Upper lobe of right lung (tissue), 1 donor: ENCODE data around the gene TAAR1. TPM values are rescaled to one million over a fixed set of nuclear protein-coding genes. Genes with fewer than 3 reads are reported as not detected.
"Not testable (repeated sequence)": the region's sequence is repeated elsewhere in the genome, so short reads cannot be mapped to it uniquely, and the experiment has no call there.

Experiments
- ATAC-seq: fragments of 200-7000 bp; cut with Tn5 transposase; one replicate; pipeline ENCODE4 v1.9.1; 2020; ENCODE audit warnings: mild to moderate bottlenecking, moderate library complexity
- DNase-seq: peaks from one replicate; pipeline ENCODE4 v3.0.0-alpha.2; 2020
- H3K27ac ChIP-seq: fragments of 200-600 bp; one replicate; pipeline ENCODE4 v1.8.0; 2022
- H3K27me3 ChIP-seq: fragments of 200-600 bp; one replicate; pipeline ENCODE4 v1.8.0; 2022; ENCODE audit warnings: mild to moderate bottlenecking
- H3K36me3 ChIP-seq: fragments of 200-600 bp; one replicate; pipeline ENCODE4 v1.8.0; 2022
- H3K4me1 ChIP-seq: fragments of 200-600 bp; one replicate; pipeline ENCODE4 v1.8.0; 2022
- H3K4me3 ChIP-seq: fragments of 200-600 bp; one replicate; pipeline ENCODE4 v1.8.0; 2022; ENCODE audit warnings: mild to moderate bottlenecking
- H3K9me3 ChIP-seq: fragments of 200-600 bp; one replicate; pipeline ENCODE4 v1.8.0; 2022
- CTCF ChIP-seq: fragments of 200-600 bp; IDR thresholded peaks from one replicate; pipeline ENCODE4 v1.8.0; 2022; ENCODE audit warnings: antibody characterized with exemption
- intact Hi-C: fragments of 100-400 bp; cut with DNase I; formaldehyde crosslinking; loops from one replicate; pipeline ENCODE4 v1.11.0; 2022
- long read RNA-seq: library from polyadenylated mRNA; unstranded; transcript quantifications from one replicate; pipeline ENCODE4 v2.0.0, GENCODE V29; 2021
- total RNA-seq: library from RNA; stranded (reverse); fragmentation: NEBNext Ultra II Directional; extraction: Animal tissue kit (Norgen Biotek cat#: 25700); gene quantifications from one replicate; pipeline ENCODE4 v1.2.1, GENCODE V29; 2021
- donor health status: DM: no; HTN: yes; CAD: no; lungs with severe emphysema.

TAAR1 gene
- total RNA-seq: not detected
- long read RNA-seq: 0 reads

- intact Hi-C loops: no loop called here
- ATAC-seq (no peak), DNase-seq (no peak)
- Histone ChIP-seq H3K36me3 (no peaks in the 10 kb centered on the region), H3K4me3 (no peak within 1 kb of the TSS), H3K4me1 (no peaks in the 10 kb centered on the region), H3K27me3 (no peaks in the 10 kb centered on the region), H3K9me3 (no peaks in the 10 kb centered on the region), H3K27ac (no peak within 1 kb of the TSS)
- no peak for TF ChIP-seq CTCF
Measured at GRCh38 chr6:132659082-132659481, at the start of gene TAAR1. TAAR1 (minus strand) TSS chr6:132659182; CDS start chr6:132646003, 13,179 bp downstream.

GRCh38 chr6:132708771-132709170 lies 49.8 kb upstream of the TAAR1 start:
- H3K4me3 ChIP-seq: no peak overlapping the region
- TF ChIP-seq CTCF: no peak
- H3K27ac ChIP-seq: no peak overlapping the region
- no peak for ATAC-seq
- DNase-seq: no peak
- H3K4me1 ChIP-seq: no peaks in the 10 kb centered on the region
- no peaks in the 10 kb centered on the region for H3K9me3 ChIP-seq
- no peaks in the 10 kb centered on the region for H3K36me3 ChIP-seq
- H3K27me3 ChIP-seq: no peaks in the 10 kb centered on the region
- intact Hi-C loops: no loop called here

- Histone ChIP-seq H3K36me3 (no peaks in the 10 kb centered on the region), H3K27ac (no peak overlapping the region), H3K4me3 (no peak overlapping the region), H3K4me1 (no peaks in the 10 kb centered on the region), H3K9me3 (no peaks in the 10 kb centered on the region), H3K27me3 (no peaks in the 10 kb centered on the region)
- TF ChIP-seq CTCF: no peak
- ATAC-seq (no peak), DNase-seq (no peak)
- intact Hi-C loops: no loop called here
Measured at GRCh38 chr6:132708002-132708401, 49.0 kb upstream of the TAAR1 start.

GRCh38 chr6:132706756-132707155 lies 47.8 kb upstream of the TAAR1 start:
- H3K36me3 ChIP-seq, DNase-seq, ATAC-seq, H3K4me1 ChIP-seq, H3K9me3 ChIP-seq, intact Hi-C loops, H3K27ac ChIP-seq, H3K4me3 ChIP-seq, H3K27me3 ChIP-seq: not testable (repeated sequence)

- TF ChIP-seq CTCF: no peak
- Histone ChIP-seq H3K27me3 (no peaks in the 10 kb centered on the region), H3K4me3 (no peak overlapping the region), H3K4me1 (no peaks in the 10 kb centered on the region), H3K9me3 (no peaks in the 10 kb centered on the region), H3K27ac (no peak overlapping the region), H3K36me3 (no peaks in the 10 kb centered on the region)
- no peak for DNase-seq
- ATAC-seq: no peak
- intact Hi-C loops: no loop called here
Measured at GRCh38 chr6:132703936-132704335, 45.0 kb upstream of the TAAR1 start.

GRCh38 chr6:132698608-132699007 lies 39.6 kb upstream of the TAAR1 start:
- Histone ChIP-seq H3K36me3 (no peaks in the 10 kb centered on the region), H3K9me3 (no peaks in the 10 kb centered on the region), H3K27ac (no peak overlapping the region), H3K4me3 (no peak overlapping the region), H3K27me3 (no peaks in the 10 kb centered on the region), H3K4me1 (no peaks in the 10 kb centered on the region)
- intact Hi-C loops: no loop called here
- DNase-seq (no peak), ATAC-seq (no peak)
- no peak for TF ChIP-seq CTCF
